Urinary bladder (tissue), 4 donors: ENCODE measurements around the gene LYSMD2. TPM values are rescaled to one million over a fixed set of nuclear protein-coding genes. Genes with fewer than 3 reads are reported as not detected.

Experiments
- DNase-seq: peaks from one replicate; pipeline ENCODE4 v3.0.0-alpha.2; 2015; ENCODE audit errors: extremely low spot score
- H3K27ac ChIP-seq: one replicate; pipeline ENCODE4 v1.5.1; 2013; ENCODE audit warnings: low read depth, mild to moderate bottlenecking, moderate library complexity
- H3K36me3 ChIP-seq: one replicate; pipeline ENCODE4 v1.6.1; 2013; ENCODE audit warnings: mild to moderate bottlenecking, moderate library complexity; ENCODE audit not compliant: insufficient read depth
- H3K4me1 ChIP-seq: one replicate; pipeline ENCODE4 v1.6.1; 2013; ENCODE audit warnings: mild to moderate bottlenecking, moderate library complexity; ENCODE audit not compliant: insufficient read depth
- H3K4me3 ChIP-seq: one replicate; pipeline ENCODE4 v1.5.1; 2013; ENCODE audit warnings: low read depth, low read length
- WGBS: extraction: QIAGEN DNeasy Blood & Tissue Kit; methylation state at CpG from one replicate; pipeline ENCODE4 v1.1.7; 2013; 5-methylcytosine and 5-hydroxymethylcytosine counted together
- polyA plus RNA-seq: library from polyadenylated mRNA; stranded (reverse); fragments of 200-250 nt; gene quantifications from one replicate; pipeline ENCODE4 v1.2.3, GENCODE V29; 2013
- total RNA-seq: library from RNA; depleted of rRNA; stranded (reverse); fragments of >200 nt; gene quantifications from one replicate; pipeline ENCODE4 v1.2.3, GENCODE V29; 2014
- donor health status: healthy with polysubstance abuse.
- donor health status: healthy.

The LYSMD2 gene
- total and polyA plus RNA-seq, 2 donors: 11.1 to 11.2 TPM

DNA sequence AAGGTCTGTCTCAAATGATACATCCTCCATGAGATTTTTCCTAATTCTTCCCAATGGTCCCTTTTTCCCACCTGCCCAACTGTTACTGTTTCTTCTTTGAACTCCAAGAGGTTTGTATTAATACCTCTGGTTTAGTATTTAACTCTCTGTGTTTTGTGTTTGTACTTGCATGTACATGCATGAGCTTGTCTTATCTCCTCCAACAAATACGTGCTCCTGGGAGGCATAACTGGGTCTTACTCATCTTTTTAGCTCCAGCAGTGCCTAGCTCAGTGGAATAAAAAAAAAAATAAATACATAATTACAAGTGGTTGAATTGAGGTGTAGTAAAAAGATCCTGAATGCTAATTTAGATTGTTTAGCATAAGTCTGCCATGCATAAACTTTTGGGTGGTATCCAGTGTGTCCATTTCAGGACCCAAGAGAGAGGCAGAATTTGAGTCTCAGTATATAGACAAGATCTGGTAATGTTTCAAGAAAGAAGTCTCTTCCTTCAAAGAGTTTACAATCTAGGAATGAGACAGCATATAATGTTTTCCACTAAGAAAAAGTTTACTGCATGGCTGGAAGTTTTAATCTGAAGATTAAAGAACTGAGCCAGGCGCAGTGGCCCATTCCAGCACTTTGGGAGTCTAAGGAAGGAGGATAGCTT lies 1.7 kb upstream of the LYSMD2 start:
- DNase-seq: no peak
- no peak overlapping the region for H3K27ac ChIP-seq

DNA sequence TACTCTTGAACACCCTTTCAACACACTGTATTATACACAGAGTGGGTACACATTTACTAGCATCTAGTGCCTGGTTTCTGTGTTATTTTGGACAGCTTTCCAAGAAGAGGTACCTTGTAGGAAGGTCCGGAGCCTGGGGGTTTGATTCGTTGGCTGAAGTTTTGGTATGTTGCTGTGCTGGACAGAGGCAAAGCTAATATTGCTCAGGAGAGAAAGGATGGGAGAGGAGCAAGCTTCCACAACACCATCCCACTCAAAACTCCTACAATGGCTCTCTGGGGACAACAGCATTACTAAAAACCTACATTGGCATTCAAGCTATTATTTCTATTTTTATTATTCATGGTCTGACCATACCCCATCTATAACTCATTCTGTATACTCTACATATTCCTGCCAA lies 1.1 kb upstream of the LYSMD2 start:
- WGBS: 63% methylated on average over 2 of the region's 2 CpGs
- H3K4me1 ChIP-seq: no peaks in the 10 kb centered on the region
- H3K36me3 ChIP-seq: no peaks in the 10 kb centered on the region
- no peak overlapping the region for H3K27ac ChIP-seq
- no peak overlapping the region for H3K4me3 ChIP-seq
- no peak for DNase-seq

More for the DNA sequence above, 1.7 kb upstream of the LYSMD2 start:
- Histone ChIP-seq H3K36me3 (no peaks in the 10 kb centered on the region), H3K4me1 (no peaks in the 10 kb centered on the region), H3K4me3 (no peak overlapping the region)
- WGBS: 88% methylated on average over 2 of the region's 2 CpGs

GRCh38 chr15:51736751-51737521 lies 519 bp downstream of the LYSMD2 start:
- 3% methylated on average over 69 of the region's 69 CpGs for WGBS
- H3K4me3 ChIP-seq: peak overlapping the region; percentile 92
- H3K27ac ChIP-seq: peak overlapping the region; percentile 75
- H3K4me1 ChIP-seq: no peaks in the 10 kb centered on the region
- H3K36me3 ChIP-seq: no peaks in the 10 kb centered on the region
- no peak for DNase-seq

- no peaks in the 10 kb centered on the region for H3K4me1 ChIP-seq
- no peak for DNase-seq
- WGBS: 77% methylated on average over 3 of the region's 3 CpGs
- H3K27ac ChIP-seq: no peak overlapping the region
- H3K36me3 ChIP-seq: no peaks in the 10 kb centered on the region
- H3K4me3 ChIP-seq: no peak overlapping the region
These were observed 1.4 kb downstream of the LYSMD2 start for GRCh38 chr15:51736069-51736468.

DNA sequence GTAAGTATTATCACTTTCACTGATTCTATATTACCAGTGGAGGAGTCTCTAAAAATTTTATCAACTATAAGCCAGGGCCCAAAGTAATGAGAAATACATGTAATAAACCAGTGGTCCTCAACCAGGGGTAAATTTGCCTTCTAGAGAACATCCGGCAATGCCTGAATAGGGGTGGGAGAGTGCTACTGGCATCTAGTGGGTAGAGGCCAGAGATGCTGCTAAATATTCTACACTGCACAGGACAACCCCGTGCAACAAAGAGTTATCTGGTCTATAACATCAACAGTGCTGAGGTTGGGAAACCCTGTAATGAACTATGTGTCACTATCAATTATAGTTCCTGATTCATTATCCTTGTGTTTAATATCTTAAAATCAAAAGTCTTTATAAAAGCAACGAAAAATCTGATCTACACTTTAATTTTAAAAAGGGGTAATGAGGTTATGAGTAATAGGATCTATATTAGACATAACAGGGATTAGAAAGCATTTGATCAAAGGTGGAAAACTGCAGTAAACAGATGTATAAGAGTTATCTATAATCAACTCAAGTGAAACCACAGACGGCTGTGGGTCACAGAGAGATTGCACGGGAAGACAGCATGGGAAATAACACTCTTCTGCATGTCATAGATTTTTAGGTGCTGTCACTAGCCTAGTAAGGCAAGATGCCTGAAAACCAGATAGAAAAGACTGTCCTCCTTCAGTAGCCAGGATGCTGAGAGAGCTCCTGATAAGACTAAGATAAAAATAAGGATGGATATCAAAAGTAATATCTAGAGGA lies 2.0 kb downstream of the LYSMD2 start:
- H3K4me1 ChIP-seq: peaks cover 1% of the 10 kb centered on the region
- no peak overlapping the region for H3K4me3 ChIP-seq
- 69% methylated on average over 5 of the region's 5 CpGs for WGBS
- no peaks in the 10 kb centered on the region for H3K36me3 ChIP-seq
- H3K27ac ChIP-seq: no peak overlapping the region
- DNase-seq: no peak

- DNase-seq: no peak
- Histone ChIP-seq H3K4me1 (peaks cover 1% of the 10 kb centered on the region), H3K27ac (no peak overlapping the region), H3K36me3 (no peaks in the 10 kb centered on the region), H3K4me3 (no peak overlapping the region)
- 74% methylated on average over 2 of the region's 2 CpGs for WGBS
These were observed 4.8 kb downstream of the LYSMD2 start for GRCh38 chr15:51732646-51733045.

- H3K27ac ChIP-seq: peak overlapping the region; percentile 47
- no peak for DNase-seq
- peaks cover 1% of the 10 kb centered on the region for H3K4me1 ChIP-seq
- no peaks in the 10 kb centered on the region for H3K36me3 ChIP-seq
- peak overlapping the region; percentile 19 for H3K4me3 ChIP-seq
- 32% methylated on average over 5 of the region's 5 CpGs for WGBS
These were observed 5.7 kb downstream of the LYSMD2 start for GRCh38 chr15:51731549-51732267.

GRCh38 chr15:51727141-51727897 lies 10.1 kb downstream of the LYSMD2 start:
- 84% methylated on average over 4 of the region's 4 CpGs for WGBS

GRCh38 chr15:51726302-51727073 lies 11.0 kb downstream of the LYSMD2 start:
- Histone ChIP-seq H3K4me3 (no peak overlapping the region), H3K4me1 (peaks cover 2% of the 10 kb centered on the region), H3K27ac (no peak overlapping the region), H3K36me3 (no peaks in the 10 kb centered on the region)
- DNase-seq: peak; percentile 47
- WGBS: 19% methylated on average over 5 of the region's 5 CpGs

More at GRCh38 chr15:51727141-51727897, 10.1 kb downstream of the LYSMD2 start:
- DNase-seq: no peak
- H3K27ac ChIP-seq: no peak overlapping the region
- H3K36me3 ChIP-seq: no peaks in the 10 kb centered on the region
- H3K4me1 ChIP-seq: peaks cover 2% of the 10 kb centered on the region
- H3K4me3 ChIP-seq: no peak overlapping the region

DNA sequence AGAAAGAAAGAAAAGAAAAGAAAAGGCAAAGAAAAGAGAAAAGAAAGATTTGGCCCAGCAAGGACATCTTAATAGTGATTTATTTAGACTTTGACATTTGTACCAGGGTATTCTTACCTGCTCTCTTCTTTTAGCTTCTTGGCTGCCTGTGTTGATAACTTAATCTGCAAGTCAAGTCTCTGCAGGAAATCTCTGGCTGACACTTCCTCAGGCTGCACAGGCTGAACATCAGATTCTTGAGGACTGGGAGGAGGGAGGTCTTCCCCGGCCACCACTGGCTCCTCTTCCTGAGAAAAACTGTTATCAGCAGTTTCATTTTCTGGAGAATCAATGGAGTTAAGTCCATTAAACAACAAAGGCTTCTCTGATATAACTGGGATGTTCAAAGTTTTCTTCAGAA lies 12.8 kb downstream of the LYSMD2 start:
- H3K4me3 ChIP-seq: no peak overlapping the region
- no peak for DNase-seq
- H3K36me3 ChIP-seq: no peaks in the 10 kb centered on the region
- peaks cover 1% of the 10 kb centered on the region for H3K4me1 ChIP-seq
- no peak overlapping the region for H3K27ac ChIP-seq
- 14% methylated on average over 1 of the region's 1 CpG for WGBS

DNA sequence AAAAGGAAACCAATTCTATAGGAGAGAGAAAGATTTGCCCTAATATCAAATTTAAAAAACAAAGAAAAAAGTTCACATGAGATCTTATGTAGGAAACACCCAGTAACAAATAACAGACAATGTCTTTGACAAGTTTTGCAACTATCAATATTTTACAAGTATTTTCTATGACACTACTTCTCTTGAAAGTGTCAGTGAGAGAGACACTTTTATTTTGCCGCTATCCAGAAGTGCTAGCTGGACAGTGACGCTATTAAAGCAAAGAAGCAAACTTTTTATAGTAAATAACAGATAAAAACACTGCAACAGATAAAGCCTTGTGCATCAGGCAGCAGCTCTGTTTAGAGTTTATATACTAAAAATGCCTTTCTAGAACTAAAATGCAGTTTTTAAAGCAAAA lies 13.3 kb downstream of the LYSMD2 start:
- H3K4me1 ChIP-seq: peaks cover 1% of the 10 kb centered on the region
- H3K36me3 ChIP-seq: no peaks in the 10 kb centered on the region
- no peak overlapping the region for H3K4me3 ChIP-seq
- WGBS: 47% methylated on average over 2 of the region's 2 CpGs
- DNase-seq: no peak
- H3K27ac ChIP-seq: no peak overlapping the region

- WGBS: 83% methylated on average over 5 of the region's 5 CpGs
- no peaks in the 10 kb centered on the region for H3K36me3 ChIP-seq
- H3K27ac ChIP-seq: no peak overlapping the region
- DNase-seq: no peak
- H3K4me1 ChIP-seq: no peaks in the 10 kb centered on the region
- no peak overlapping the region for H3K4me3 ChIP-seq
These were observed 16.1 kb downstream of the LYSMD2 start for GRCh38 chr15:51721199-51721960.
